Activated CD4-positive, alpha-beta T cell treated with anti-CD3 and anti-CD28 coated beads for 1 hour (primary cell): ENCODE results near the gene MTNR1A.

ENCODE experiments used
- DNase-seq: peaks from one replicate; pipeline ENCODE4 v3.0.0-alpha.2; 2020

Gene MTNR1A

DNA sequence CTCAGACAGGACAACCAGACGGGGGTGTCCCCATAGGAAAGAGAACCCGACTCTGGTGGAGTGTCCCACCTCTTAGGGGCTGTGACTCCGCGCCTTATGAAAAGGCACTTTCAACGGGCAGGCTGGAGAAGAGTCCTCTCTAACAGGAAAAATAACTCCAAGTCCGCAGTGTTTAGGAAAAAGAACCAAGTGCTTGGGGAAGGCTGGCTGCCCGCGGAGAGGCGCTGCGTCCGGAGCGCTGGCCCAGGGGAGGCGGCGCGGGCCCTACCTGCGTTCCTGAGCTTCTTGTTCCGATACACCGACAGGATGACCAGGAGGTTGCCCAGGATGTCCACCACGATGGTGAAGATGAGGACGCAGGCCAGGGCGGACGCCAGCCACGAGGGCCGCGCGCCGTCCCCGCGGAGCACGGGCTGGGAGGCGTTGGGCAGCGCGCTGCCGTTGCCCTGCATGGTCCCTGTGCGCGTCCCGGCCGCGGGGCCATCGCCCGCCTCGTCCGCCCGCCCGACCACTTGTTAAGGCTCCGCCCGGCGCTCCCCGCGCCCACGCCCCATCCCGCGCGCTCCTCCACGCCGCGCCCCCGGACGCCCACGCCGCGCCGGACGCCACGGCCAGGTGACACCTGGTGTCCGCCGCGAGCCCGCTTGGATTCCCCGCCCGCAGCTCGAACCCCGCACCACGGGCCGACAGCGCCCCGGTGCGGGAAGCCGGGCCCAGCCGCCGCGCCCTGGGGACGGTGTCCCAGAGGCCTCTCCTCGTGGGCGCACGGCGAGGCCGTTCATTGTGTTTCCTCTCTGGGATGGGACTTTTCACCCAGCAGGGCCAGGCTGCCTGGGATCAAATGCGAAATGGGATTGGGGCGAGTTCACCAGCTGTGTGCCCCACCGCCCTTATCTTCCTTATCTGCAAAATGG is at the start of gene MTNR1A:
Gene MTNR1A, minus strand, starts transcription at position 654 of the 914 bp plus-strand sequence. Its CDS starts 202 bp downstream, at position 452.
- no peak for DNase-seq

DNA sequence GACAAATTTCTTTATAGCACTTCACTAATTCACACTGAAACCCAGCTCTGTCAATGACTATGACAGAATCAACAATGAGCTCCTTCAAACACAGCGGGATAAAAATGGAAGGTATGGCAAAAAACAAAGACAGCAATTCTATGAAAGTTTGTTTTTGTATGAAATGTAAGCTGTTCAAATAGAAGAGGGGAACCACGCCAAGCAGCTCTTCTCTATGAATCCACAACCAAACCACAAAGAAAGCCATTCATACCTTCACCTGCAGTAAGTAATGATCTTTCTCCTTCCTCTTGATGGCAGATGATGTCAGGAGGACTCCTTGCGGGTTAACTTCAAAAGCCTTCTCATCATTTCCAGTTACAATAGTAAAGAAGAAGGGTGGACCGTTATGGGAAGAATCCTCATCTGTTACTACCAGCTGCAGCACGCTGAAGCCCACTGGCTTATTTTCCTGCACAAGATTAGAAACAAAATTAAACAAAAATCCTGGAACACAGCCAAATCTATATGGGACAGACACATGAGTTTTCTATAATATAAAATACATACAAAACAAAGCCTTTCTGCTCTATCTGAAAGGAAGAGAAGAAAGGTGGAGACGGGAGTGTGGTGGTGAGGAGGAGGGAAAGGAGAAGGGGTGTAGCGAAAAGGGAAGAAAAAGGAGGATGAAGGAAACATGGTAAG is 48.9 kb upstream of the MTNR1A start:
- DNase-seq: no peak

DNA sequence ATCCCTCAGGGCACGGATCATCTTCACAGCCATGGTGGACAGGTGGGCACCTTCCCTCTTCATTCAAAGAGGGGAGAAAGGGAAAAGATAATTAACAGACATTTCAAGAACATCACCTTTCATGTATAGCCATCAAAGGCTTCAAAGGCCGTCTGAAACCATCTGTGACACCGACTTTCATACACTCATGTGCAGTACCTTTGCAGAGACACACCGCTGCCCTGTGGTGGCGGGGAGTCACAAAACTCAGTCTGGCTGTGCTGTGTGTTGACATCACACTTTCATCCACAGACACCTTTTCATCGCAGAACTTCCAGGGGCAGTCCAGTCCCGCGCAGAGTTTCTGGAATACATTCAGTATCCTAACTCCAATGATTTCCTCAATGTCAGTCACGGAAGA is 47.6 kb upstream of the MTNR1A start:
- no peak for DNase-seq

DNA sequence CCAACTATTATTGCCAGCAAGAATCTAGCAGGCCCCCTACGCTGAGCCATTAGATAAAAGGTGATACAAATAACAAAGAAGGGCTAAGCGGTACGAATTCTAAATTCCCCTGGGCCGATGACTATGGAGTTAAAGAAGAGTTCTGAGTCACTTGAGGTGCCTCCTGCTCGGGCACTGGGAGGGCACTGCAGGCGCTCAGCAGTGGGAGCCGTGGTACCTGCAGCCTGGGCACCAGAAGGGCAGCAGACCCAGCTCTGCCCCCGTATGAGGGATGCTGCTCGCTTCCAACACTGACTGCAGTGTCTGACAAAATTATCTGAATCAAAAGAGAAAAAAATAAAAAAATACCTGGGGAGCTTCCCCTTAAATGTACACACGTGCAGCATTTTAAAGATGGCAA is 44.1 kb upstream of the MTNR1A start:
- DNase-seq: no peak

DNA sequence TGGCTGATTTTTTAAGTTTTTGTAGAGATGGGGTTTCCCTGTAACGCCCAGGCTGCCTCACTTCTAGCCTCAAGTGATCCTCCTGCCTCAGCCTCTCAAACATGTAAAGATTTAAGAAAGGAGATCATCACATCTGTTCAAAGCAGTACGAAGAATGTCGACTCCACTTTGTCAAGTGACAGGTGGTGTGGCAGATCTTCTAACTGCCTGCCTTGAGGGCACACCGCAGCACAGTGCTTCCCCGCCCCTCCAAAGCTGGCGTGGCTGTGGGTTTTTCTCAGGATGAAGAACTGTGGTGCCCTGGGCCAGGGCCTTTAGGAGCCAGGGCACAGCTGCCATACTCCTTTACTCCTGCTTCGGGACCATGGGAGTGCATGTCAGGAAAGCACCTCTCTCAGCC is 43.3 kb upstream of the MTNR1A start:
- no peak for DNase-seq

DNA sequence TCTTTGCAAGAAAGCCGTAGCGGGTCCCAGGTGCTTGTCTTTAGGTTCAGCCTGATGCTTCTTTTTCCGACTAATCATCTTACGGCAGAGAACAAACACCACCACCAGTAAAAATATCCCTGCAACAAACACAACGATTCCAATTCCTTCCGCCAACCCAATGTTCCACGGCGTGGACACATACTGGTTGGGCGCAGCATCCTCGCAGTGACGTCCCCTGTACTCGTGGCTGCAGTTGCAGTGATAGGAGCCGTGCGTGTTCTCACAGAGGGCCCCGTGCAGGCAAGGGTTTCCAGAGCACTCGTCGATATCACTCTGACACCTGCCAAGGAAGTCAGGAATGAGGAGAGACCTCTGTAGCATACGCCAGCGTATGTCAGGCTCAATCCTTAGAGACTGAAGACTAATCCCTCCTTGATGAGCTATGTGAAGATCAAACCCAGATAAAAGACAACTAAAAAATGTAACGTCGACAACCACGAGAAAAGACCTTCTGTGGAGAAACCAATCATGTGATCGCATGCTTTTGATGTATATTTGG is 41.6 kb upstream of the MTNR1A start:
- DNase-seq: no peak

DNA sequence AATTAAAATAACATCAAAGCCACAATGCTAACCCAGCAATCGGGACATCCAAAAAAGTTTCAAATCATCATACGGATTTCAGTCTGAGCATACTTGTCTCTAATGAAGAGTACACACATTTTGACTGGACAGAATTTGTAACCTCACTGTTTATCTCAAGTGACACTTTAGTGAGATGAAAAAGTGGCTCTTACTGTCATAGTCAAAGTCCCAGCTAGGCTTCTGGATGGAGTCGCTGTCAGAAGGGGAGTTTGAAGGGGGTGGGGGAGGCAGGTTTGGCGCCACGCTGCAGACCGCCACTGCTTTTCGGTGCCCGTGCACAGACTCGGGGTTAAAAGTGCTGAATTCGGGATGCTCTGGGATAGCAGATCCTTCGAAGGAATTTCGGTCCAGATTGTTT is 41.0 kb upstream of the MTNR1A start:
- no peak for DNase-seq

DNA sequence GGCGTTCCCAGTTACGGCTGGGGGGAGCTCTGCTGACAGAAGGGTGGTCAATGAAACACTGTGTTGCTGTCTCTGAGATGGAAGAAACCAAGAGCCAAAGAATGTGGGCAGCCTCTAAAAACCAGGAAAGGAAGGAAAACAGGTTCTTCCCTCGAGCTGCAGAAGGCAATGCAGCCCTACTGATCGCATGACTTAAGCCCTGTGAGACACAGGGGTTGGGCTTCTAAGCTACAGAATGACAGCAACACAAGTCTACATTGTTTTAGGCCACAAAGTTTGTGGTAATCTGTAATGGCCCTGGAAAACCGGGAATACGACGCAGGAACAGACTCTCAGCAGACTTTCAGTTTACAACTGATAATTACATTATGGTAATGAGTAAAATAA is 38.2 kb upstream of the MTNR1A start:
- no peak for DNase-seq

DNA sequence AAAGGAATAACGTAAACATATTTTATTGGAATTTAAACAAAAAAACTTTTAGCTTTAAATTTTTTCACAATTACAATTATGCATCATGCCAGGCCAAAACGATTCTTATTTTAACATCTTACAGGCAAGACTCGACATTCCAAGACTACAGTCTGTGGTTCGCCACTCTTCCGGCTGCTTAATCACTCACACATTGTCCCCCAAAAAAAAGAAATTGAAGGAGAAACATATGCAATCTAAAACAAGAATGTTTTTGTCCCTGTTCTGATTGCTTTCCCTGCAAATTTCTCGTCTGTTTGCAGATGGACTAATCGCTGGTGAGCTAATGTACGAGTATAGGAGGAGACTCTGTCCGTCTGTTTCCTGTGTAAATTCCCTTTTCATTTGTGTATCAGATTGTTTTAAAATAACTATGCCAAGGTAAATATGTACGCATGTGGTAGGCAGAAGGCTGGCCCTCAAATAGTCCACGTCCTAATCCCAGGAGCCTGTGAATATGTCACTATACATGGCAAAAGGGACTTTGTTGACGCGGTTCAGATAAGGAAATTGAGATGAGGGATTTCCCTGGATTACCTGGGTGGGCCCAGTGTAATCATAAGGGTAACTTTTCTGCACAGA is 37.7 kb upstream of the MTNR1A start:
- no peak for DNase-seq

DNA sequence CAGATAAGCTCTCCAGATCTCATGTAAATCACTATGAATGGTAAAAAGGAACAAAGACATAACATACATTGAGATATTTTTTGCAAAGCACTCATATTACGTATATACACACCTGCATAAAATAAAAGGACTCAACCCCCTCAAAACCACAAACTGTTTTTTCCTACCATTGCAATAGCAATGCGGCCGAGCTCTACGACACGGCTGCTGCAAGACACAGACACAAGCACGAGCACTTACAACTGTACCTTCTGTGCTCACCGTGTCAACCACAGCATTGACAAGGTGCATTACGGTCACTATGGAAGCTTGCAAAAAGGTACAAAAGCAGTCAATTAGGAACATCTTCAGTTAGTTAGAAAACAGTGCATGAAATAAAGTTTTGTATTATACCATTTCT is 37.1 kb upstream of the MTNR1A start:
- DNase-seq: no peak

DNA sequence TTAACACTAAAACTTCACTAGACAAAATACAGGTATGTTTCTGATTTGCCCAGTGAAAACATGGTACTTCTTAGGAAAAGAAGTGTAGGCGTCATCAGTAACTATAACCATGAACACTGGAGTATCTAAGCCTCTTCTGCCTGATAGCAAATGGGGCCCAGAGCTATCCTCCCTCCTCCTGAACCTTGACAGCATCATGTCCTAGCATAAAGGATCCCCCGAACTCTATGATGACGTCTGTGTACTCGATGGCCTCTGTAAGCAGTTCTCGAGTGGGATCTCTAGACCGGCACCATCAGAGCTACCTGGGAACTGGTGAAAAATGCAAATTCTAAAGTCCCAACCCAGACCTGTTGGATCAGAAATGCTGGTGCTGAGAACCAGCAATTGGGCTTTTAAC is 36.3 kb upstream of the MTNR1A start:
- no peak for DNase-seq

DNA sequence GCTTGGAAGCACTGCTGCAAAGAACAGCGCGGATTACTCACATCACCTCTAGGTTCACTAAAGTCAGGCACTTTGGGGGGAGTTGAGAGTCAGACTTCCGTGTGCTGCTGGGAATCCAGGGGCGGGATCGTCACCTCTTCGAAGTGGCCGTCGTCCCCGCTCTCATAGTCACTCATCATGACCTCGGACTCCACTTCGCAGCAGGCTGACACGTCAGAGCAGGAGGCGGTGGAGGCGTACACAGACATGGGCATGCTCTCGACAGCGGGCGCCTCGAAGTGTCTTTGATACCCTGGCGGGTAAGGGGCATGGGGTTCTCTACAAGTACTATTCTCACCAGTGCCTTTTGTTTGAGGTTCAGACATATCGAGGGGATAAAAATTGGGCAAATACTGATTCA is 33.1 kb upstream of the MTNR1A start:
- DNase-seq: no peak

DNA sequence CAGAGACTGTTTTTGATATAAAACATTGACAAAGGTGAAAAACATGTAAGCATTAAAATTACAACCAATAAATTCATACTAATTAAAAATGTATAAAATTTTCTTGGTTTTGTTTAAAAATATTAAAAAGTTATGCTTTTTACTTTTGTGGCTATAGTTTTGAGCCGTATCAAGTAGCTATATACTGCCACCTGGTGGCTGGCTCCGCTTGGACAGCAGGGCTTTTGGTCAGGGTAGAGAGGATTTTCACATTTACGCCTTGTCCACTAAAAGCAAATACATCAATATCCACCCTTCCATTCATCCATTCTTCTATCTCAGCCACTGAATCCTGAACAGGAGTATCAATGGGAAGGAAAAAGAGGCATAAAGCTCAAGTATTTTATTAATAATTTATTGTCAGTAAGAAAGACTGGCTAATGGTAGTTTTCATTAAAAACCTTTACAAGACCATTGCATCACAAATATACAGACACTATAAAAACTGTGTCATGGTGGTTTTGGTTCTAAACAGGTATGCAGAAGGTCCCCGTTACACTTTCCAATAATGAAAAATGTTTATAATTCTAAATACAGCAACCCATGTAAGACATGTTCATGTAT is 32.1 kb upstream of the MTNR1A start:
- DNase-seq: peak; percentile 19

DNA sequence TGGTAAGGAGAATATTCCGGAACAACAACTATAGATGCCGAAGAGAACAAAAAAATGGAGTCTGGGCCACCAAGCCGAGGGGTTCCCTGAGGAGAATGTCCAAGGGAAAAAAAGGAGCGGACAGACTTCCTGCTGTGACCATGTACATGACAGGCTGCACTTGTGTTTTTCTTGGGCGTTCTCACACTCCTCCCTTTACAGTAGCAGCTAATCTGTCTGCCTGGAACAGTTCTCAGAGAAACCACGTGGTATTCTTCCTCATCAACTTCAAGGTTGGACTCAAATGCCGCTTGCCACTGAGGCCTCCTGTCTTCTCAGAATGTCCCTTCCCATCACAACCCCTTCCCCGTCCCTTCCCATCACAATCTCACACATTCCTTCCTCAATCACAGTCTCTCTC is 30.8 kb upstream of the MTNR1A start:
- DNase-seq: no peak

DNA sequence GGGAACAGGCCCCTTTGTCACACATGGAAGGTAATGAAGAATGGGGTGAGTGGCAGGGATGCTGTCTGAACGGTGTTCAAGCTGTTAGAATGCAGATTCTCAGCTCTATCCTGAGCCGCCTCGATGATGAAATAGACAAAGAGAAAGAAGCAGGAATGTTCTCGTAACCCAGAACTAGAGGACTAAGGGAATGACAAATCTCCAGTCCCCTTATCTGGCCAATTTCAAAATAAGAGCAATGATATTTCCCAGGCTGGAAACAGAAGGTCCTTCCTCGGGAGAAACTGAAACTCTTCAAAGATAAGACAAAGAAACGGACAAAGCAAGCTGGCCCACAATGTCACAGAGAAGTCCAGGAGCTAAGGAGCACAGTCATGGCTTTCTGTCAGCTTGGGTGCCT is 29.5 kb upstream of the MTNR1A start:
- no peak for DNase-seq

DNA sequence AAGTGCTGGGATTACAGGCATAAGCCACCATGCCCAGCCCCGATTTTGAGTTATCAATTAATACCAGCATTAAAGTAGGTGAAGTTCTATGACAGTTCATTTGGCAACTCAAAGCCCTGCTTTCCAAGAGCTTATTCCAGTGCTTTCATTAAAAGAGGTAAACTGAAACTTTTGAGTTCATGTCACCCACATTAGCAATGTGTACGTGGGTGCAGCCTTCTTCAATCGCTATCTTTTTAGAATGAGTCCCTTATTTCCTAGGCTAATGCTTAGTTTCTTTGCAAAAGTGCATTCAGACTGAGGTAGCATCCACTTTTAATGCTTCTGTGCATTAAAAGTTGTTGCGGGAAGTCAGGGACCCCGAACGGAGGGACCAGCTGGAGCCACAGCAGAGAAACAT is 26.1 kb upstream of the MTNR1A start:
- DNase-seq: no peak

DNA sequence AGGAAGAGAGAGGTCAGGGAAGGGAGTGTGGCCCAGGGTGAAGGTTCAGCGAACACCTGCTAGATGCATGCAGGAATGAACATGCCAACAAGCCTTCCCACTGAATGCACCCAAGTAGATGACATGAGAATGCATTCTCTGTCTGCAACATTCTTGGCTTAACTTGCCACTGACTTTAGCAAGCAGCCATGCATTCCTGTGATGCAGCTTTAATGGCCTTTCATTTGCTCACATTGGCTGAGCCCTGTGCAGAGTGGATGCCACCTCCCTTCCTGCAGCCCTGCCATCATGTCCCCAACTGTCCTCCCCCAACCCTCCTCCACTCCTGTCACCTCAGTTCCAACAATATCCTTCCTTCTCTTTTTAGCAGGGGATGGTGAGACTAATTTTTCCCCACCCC is 25.3 kb upstream of the MTNR1A start:
- DNase-seq: no peak

DNA sequence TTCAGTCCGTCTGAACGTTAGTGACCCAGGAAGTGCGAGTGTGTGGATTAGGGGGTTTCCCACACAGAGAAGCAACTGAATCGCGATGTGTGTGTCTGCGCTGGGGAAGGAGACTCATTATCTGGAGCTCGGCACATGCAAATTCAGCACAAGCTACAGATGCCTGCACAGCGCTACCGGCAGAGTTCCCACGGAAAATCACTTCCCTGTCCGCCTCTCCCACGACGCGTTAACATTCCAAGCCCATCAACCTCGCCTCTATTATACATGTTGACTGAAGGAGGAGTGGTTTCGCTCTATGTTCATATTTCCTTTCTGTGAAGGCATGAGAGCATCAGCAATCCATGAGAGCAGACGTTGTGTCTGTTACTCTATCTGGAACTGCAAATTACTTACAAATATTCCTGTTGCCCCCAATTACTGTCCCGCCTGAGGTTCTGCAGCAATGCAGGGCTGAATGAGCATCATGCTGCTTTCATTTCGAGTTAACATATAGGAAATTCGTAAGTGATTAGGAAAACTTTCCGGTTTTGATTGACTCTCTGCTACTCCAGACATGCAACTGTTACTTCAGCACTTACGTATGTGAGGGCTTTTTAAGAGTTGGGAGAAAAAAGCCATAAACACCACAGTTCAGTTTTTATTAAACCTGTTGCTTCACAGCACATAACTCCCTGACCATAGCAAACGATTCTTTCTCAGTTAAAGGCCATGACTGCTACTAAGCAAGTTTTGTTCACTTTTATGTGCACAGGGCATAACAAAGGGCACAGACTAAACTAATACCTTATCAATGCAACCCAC is 15.0 kb upstream of the MTNR1A start:
- no peak for DNase-seq

DNA sequence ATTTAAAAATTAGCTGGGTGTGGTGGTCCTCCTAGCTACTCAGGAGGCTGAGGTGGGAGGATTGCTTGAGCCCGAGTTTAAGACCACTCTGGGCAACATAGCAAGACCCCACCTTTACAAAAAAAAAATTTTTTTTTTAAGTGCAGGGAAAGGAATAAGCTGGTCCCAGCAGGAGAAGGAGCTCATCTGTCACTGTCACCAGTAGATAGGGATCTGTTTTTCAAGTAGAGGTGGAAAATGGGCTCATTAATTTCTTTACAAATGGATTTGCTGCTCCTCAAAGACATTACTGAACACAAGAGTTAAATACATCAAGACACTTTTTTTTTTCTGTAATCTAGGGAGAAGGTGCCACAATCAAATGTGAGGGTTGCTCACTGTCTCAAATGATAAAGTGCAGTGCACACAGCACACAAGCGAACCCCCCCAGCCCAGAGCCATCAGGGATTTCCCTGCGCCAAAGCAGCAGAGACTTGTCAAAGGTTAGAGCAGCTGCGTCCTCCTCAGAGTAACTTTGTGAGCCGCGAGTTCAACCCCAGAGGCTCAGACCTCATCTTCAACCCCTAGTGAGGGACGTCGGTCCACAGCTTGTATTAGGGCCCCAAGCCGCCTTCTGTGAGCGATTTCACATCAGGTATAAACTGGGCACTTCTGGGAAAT is 14.3 kb upstream of the MTNR1A start:
- DNase-seq: no peak

DNA sequence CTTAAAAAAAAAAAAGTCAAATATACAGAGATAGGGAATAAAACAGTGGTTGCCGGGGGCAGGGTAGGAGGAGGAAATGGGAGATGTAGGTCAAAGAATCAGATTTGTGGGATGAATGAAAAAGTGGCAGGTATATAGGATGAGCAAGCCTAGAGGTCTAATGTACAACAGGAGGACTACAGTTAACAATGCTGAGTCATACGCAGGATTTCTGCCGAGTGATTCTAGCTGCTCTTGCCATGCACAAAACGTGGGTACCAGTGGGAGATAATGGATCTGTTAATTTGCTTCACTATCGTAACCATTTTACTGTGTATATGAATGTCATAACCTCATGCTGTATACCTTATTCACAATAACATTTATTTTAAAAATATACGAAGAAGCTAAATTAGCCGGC is 10.7 kb upstream of the MTNR1A start:
- DNase-seq: no peak

DNA sequence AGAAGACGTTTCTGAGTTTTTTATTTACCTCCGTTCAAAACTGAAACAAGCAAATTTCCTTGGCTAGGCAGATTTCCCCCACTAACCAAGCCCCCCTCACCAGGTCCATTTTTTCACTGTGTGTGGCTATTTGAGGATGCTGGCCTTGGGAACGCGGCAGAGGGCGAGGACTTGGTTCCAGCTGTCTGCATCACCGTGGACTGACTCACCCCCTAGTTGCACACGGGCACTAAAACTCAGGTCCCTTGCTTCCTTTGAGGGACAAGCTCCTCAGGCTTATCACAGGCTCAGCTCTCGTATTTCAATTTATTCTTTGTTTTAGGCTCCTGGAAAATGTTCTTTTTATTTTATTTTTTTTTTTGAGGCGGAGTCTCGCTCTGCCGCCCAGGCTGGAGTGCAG is 8.4 kb upstream of the MTNR1A start:
- DNase-seq: no peak

DNA sequence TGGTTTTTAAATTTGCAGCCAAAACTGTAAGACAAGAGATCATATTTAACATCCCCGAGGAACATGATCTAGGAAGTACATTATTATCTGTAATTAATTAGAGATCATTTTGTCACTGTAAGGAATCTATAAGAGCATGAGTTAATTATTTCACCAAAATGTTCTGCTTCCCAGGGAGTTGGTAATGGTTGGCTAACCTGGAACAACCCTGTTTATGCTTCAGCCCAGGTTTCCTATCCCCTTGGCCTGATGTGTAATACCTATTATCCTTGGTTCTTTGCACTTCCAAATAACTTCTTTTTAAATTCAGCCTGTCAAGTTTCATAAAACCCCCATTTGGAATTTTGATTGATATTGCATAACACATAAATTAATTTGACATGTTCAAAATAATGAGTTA is 6.4 kb upstream of the MTNR1A start:
- DNase-seq: no peak
